Liver (tissue), 9 donors: ENCODE measurements around the gene ZNF687. TPM values are rescaled to one million over a fixed set of nuclear protein-coding genes. Genes with fewer than 3 reads are reported as not detected.

Experiments
- DNase-seq: peaks from one replicate; pipeline ENCODE4 v3.0.0-alpha.2; 2017; ENCODE audit warnings: low spot score
- H3K27ac ChIP-seq, 2 donors: one replicate each; pipeline ENCODE4 v1.7.0; 2013; ENCODE audit warnings: inconsistent platforms in 2 of 2, low read length in 2 of 2, control low read depth in 1 of 2, low read depth in 1 of 2, mild to moderate bottlenecking in 1 of 2
- H3K27me3 ChIP-seq, 4 donors: one replicate each; pipeline versions ENCODE4 v1.6.1 to v1.7.0; 2013; ENCODE audit warnings: low read length in 3 of 4, inconsistent platforms in 1 of 4, mild to moderate bottlenecking in 1 of 4, moderate library complexity in 1 of 4; ENCODE audit not compliant: control insufficient read depth in 4 of 4, insufficient read depth in 4 of 4
- H3K36me3 ChIP-seq, 4 donors: one replicate each; pipeline versions ENCODE4 v1.6.1 to v1.7.0; 2013; ENCODE audit warnings: low read length in 3 of 4, mild to moderate bottlenecking in 3 of 4, low read depth in 1 of 4, moderate library complexity in 1 of 4; ENCODE audit not compliant: control insufficient read depth in 4 of 4, insufficient read depth in 3 of 4
- H3K4me1 ChIP-seq, 4 donors: one replicate each; pipeline versions ENCODE4 v1.6.1 to v1.7.0; 2013; ENCODE audit warnings: low read length in 3 of 4, mild to moderate bottlenecking in 3 of 4, moderate library complexity in 1 of 4; ENCODE audit not compliant: control insufficient read depth in 4 of 4, insufficient read depth in 4 of 4
- H3K4me3 ChIP-seq, 3 donors: one replicate each; pipeline versions ENCODE4 v1.6.1 to v1.7.0; 2013; ENCODE audit warnings: low read length in 3 of 3, control low read depth in 1 of 3, low read depth in 1 of 3, mild to moderate bottlenecking in 1 of 3
- H3K9ac ChIP-seq, 2 donors: one replicate each; pipeline ENCODE4 v1.7.0; 2013; ENCODE audit warnings: low read length in 2 of 2, mild to moderate bottlenecking in 2 of 2, moderate library complexity in 2 of 2, control low read depth in 1 of 2, low read depth in 1 of 2
- H3K9me3 ChIP-seq, 4 donors: one replicate each; pipeline versions ENCODE4 v1.6.1 to v1.7.0; 2013; ENCODE audit warnings: low read length in 3 of 4; ENCODE audit not compliant: control insufficient read depth in 4 of 4
- ATF3 ChIP-seq: IDR thresholded peaks from 2 replicates; pipeline ENCODE4 v1.6.1; 2016; ENCODE audit warnings: antibody characterized with exemption
- CTCF ChIP-seq: fragments of 150-350 bp; IDR thresholded peaks from 2 replicates; pipeline ENCODE4 v1.5.1; 2017; ENCODE audit warnings: improper control_type of control experiment, low read depth, low read length; ENCODE audit not compliant: missing input control
- FOXA1 ChIP-seq: IDR thresholded peaks from 2 replicates; pipeline ENCODE4 v1.6.1; 2016; ENCODE audit warnings: antibody characterized with exemption
- GABPA ChIP-seq, 2 donors: IDR thresholded peaks in 1 of 2; conservative IDR thresholded peaks in 1 of 2; 2 replicates each; pipeline ENCODE4 v1.6.1; 2016; ENCODE audit warnings: antibody characterized with exemption in 2 of 2, mild to moderate bottlenecking in 1 of 2, moderate library complexity in 1 of 2
- HNF4A ChIP-seq, 2 donors: conservative IDR thresholded peaks; 2 replicates each; pipeline ENCODE4 v1.6.1; 2016; ENCODE audit warnings: antibody characterized with exemption in 2 of 2, mild to moderate bottlenecking in 2 of 2
- JUND ChIP-seq, 2 donors: IDR thresholded peaks; 2 replicates each; pipeline ENCODE4 v1.6.1; 2016; ENCODE audit warnings: antibody characterized with exemption in 2 of 2
- MAX ChIP-seq: IDR thresholded peaks from 2 replicates; pipeline ENCODE4 v1.6.1; 2016; ENCODE audit warnings: antibody characterized with exemption
- NR2F2 ChIP-seq: IDR thresholded peaks from 2 replicates; pipeline ENCODE4 v1.6.1; 2016; ENCODE audit warnings: antibody characterized with exemption
- REST ChIP-seq: IDR thresholded peaks from 2 replicates; pipeline ENCODE4 v1.6.1; 2016; ENCODE audit warnings: antibody characterized with exemption, mild to moderate bottlenecking
- RXRA ChIP-seq, 2 donors: IDR thresholded peaks; 2 replicates each; pipeline ENCODE4 v1.6.1; 2017 to 2018; ENCODE audit warnings: antibody characterized with exemption in 2 of 2, mild to moderate bottlenecking in 1 of 2
- SP1 ChIP-seq: IDR thresholded peaks from 2 replicates; pipeline ENCODE4 v1.6.1; 2018; ENCODE audit warnings: antibody characterized with exemption, mild to moderate bottlenecking
- TAF1 ChIP-seq: conservative IDR thresholded peaks from 2 replicates; pipeline ENCODE4 v1.6.1; 2016; ENCODE audit warnings: antibody characterized with exemption, mild to moderate bottlenecking
- YY1 ChIP-seq: IDR thresholded peaks from 2 replicates; pipeline ENCODE4 v1.6.1; 2016; ENCODE audit warnings: antibody characterized with exemption, mild to moderate bottlenecking
- ZBTB33 ChIP-seq: IDR thresholded peaks from 2 replicates; pipeline ENCODE4 v1.6.1; 2016; ENCODE audit warnings: antibody characterized with exemption
- WGBS: extraction: QIAGEN DNeasy Blood & Tissue Kit; methylation state at CpG from one replicate; pipeline ENCODE4 v1.1.7; 2013; 5-methylcytosine and 5-hydroxymethylcytosine counted together
- polyA plus RNA-seq, 2 donors: library from polyadenylated mRNA; stranded (reverse) in 1 of 2; unstranded in 1 of 2; fragments of 200-250 nt in 1 of 2; fragments of >200 nt in 1 of 2; fragmentation: Nextera tagmentation in 1 of 2; extraction: Ambion mirVana in 1 of 2; gene quantifications; one replicate each; pipeline versions ENCODE4 v1.2.1 to v1.2.3, GENCODE V29; 2013 to 2015
- total RNA-seq, 2 donors: library from RNA; depleted of rRNA; stranded (reverse); fragments of >200 nt; gene quantifications; one replicate each; pipeline ENCODE4 v1.2.3, GENCODE V29; 2014
- donor health status: healthy.
- donor health status: healthy.
- donor health status: healthy.
- donor health status: healthy.
- donor health status: healthy.

ZNF687 gene
- total and polyA plus RNA-seq, 4 donors: 2.7 to 9.7 (median 7.9) TPM

GRCh38 chr1:151311011-151311410, 28.9 kb downstream of the ZNF687 start:
- Histone ChIP-seq H3K36me3 (peaks cover 4 to 35% (median 26%) of the 10 kb centered on the region in 4 donors), H3K9ac (no peak overlapping the region), H3K4me3 (no peak overlapping the region), H3K9me3 (no peaks in the 10 kb centered on the region), H3K27me3 (no peaks in the 10 kb centered on the region), H3K27ac (peak overlapping the region; percentile 62 to 83), H3K4me1 (peaks cover 32 to 52% (median 46%) of the 10 kb centered on the region in 4 donors)
- 46% methylated on average over 4 of the region's 4 CpGs for WGBS
- no peak for DNase-seq
- no peak for TF ChIP-seq YY1
- no peak for TF ChIP-seq NR2F2
- TF ChIP-seq ZBTB33: no peak
- no peak for TF ChIP-seq ATF3

- H3K36me3 ChIP-seq: peaks cover 2 to 29% (median 24%) of the 10 kb centered on the region in 4 donors
- H3K9ac ChIP-seq: no peak overlapping the region
- H3K9me3 ChIP-seq: no peaks in the 10 kb centered on the region
- peak overlapping the region; percentile 62 to 83 for H3K27ac ChIP-seq
- peaks cover 32 to 52% (median 46%) of the 10 kb centered on the region in 4 donors for H3K4me1 ChIP-seq
- no peak for DNase-seq
- no peak overlapping the region for H3K4me3 ChIP-seq
- no peak for TF ChIP-seq ZBTB33
- peak in 1 of 2 donors; percentile 51 for TF ChIP-seq GABPA (IDR thresholded peaks at IDR 0.05 in 1 of 2, conservative IDR thresholded peaks at IDR 0.05 in 1 of 2)
- TF ChIP-seq YY1: peak; percentile 37
- peak; percentile 77 to 93 for TF ChIP-seq RXRA (IDR thresholded peaks at IDR 0.05)
- TF ChIP-seq MAX: peak; percentile 67
- peak; percentile 34 for TF ChIP-seq FOXA1
- TF ChIP-seq SP1: peak; percentile 80
- peak; percentile 92 to 99 for TF ChIP-seq JUND (IDR thresholded peaks at IDR 0.05)
- TF ChIP-seq REST: peak; percentile 45
- TF ChIP-seq TAF1: no peak
- TF ChIP-seq HNF4A (conservative IDR thresholded peaks at IDR 0.05): peak in 1 of 2 donors; percentile 74
- TF ChIP-seq CTCF: no peak
- peak; percentile 84 for TF ChIP-seq ATF3
- WGBS: 45% methylated on average over 7 of the region's 7 CpGs
- H3K27me3 ChIP-seq: no peaks in the 10 kb centered on the region
Measured at GRCh38 chr1:151311589-151312331, 29.7 kb downstream of the ZNF687 start.
